Neural progenitor cell (in vitro differentiated cells): ENCODE results near the gene AKAP9. TPM values are rescaled to one million over a fixed set of nuclear protein-coding genes. Genes with fewer than 3 reads are reported as not detected.

Source experiments
- DNase-seq: peaks from one replicate; pipeline ENCODE4 v3.0.0-alpha.2; 2016; ENCODE audit warnings: low spot score
- H2AFZ ChIP-seq: fragments of 200-600 bp; sonication (generic); replicated peaks from 2 replicates; pipeline ENCODE4 v1.6.1; 2016; ENCODE audit warnings: antibody characterized with exemption
- H3F3A ChIP-seq: fragments of 200-600 bp; sonication (generic); 2 replicates; pipeline ENCODE4 v1.6.1; 2016; ENCODE audit warnings: antibody characterized with exemption, low read depth
- H3K27ac ChIP-seq: fragments of 200-600 bp; sonication (generic); 2 replicates; pipeline ENCODE4 v1.5.1; 2016; ENCODE audit warnings: mild to moderate bottlenecking
- H3K27me3 ChIP-seq: fragments of 200-600 bp; sonication (generic); 2 replicates; pipeline ENCODE4 v1.6.1; 2016; ENCODE audit warnings: mild to moderate bottlenecking, moderate library complexity
- H3K36me3 ChIP-seq: fragments of 200-600 bp; sonication (generic); 2 replicates; pipeline ENCODE4 v1.5.1; 2016
- H3K4me1 ChIP-seq: fragments of 200-600 bp; sonication (generic); 2 replicates; pipeline ENCODE4 v1.6.1; 2016; ENCODE audit warnings: mixed run types
- H3K4me2 ChIP-seq: fragments of 200-600 bp; sonication (generic); 2 replicates; pipeline ENCODE4 v1.6.1; 2016
- H3K4me3 ChIP-seq: fragments of 200-600 bp; sonication (generic); 2 replicates; pipeline ENCODE4 v1.5.1; 2016
- H3K79me2 ChIP-seq: fragments of 200-600 bp; sonication (generic); 2 replicates; pipeline ENCODE4 v1.6.1; 2016; ENCODE audit warnings: low read depth
- H3K9ac ChIP-seq: fragments of 200-600 bp; sonication (generic); 2 replicates; pipeline ENCODE4 v1.6.1; 2016
- H3K9me3 ChIP-seq: fragments of 200-600 bp; sonication (generic); 2 replicates; pipeline ENCODE4 v1.5.1; 2016; ENCODE audit warnings: low read depth
- H4K20me1 ChIP-seq: fragments of 200-600 bp; sonication (generic); 2 replicates; pipeline ENCODE4 v1.6.1; 2016; ENCODE audit warnings: low read depth
- H3K27ac Mint-ChIP-seq: 3 replicates; pipeline ENCODE4 v1.8.0; 2021; ENCODE audit warnings: mixed read lengths
- H3K27me3 Mint-ChIP-seq: 2 replicates; pipeline ENCODE4 v1.8.0; 2022; ENCODE audit warnings: low read depth, mild to moderate bottlenecking, inconsistent platforms, moderate library complexity, mixed read lengths; ENCODE audit not compliant: insufficient read depth
- H3K36me3 Mint-ChIP-seq: 3 replicates; pipeline ENCODE4 v1.8.0; 2021; ENCODE audit warnings: mixed read lengths
- H3K4me1 Mint-ChIP-seq: 3 replicates; pipeline ENCODE4 v1.8.0; 2021; ENCODE audit warnings: mixed read lengths
- H3K4me3 Mint-ChIP-seq: 3 replicates; pipeline ENCODE4 v1.8.0; 2021; ENCODE audit warnings: mild to moderate bottlenecking, moderate library complexity, mixed read lengths
- H3K9me3 Mint-ChIP-seq: 3 replicates; pipeline ENCODE4 v1.8.0; 2020; ENCODE audit warnings: mixed read lengths
- CTCF ChIP-seq: fragments of 200-600 bp; sonication (generic); IDR thresholded peaks from 2 replicates; pipeline ENCODE4 v1.5.1; 2017; ENCODE audit warnings: antibody characterized with exemption, mild to moderate bottlenecking
- EZH2 ChIP-seq: fragments of 200-600 bp; sonication (generic); IDR thresholded peaks from 2 replicates; pipeline ENCODE4 v1.6.1; 2017; ENCODE audit warnings: antibody characterized with exemption, mild to moderate bottlenecking, moderate library complexity
- EZH2phosphoT487 ChIP-seq: fragments of 200-600 bp; sonication (generic); IDR thresholded peaks from 2 replicates; pipeline ENCODE4 v1.6.1; 2017; ENCODE audit warnings: antibody characterized with exemption
- total RNA-seq: library from RNA; depleted of rRNA; stranded (reverse); fragments of >200 nt; gene quantifications from 2 replicates; pipeline ENCODE4 v1.2.3, GENCODE V29; 2015; ENCODE audit warnings: low replicate concordance

Gene AKAP9
- total RNA-seq, 1 donor from 2014 or later: 93.4 TPM

DNA sequence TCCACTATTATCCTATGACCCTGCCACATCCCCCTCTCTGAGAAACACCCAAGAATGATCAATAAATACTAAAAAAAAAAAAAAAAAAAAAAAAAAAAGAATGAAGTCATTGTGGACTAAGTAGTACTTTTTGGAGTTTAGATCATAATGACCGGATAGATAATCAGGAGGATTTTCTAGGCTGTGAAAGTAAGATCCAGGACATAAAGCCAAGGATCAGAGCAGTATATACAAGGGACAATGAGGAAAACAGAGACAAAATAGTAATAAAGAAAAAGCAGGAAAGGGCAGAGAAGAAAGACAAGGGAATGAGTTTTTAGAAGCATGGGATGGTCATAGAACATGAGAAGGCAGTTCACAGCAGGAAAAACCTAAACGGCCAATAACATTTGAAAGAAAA lies 87.6 kb downstream of the AKAP9 start:
- Histone ChIP-seq H3K9ac (no peak overlapping the region), H3K36me3 (peaks cover 39% of the 10 kb centered on the region), H3K27me3 (no peaks in the 10 kb centered on the region), H2AFZ (no peak overlapping the region), H3K4me2 (no peak overlapping the region), H3K79me2 (no peaks in the 10 kb centered on the region), H3F3A (no peaks in the 10 kb centered on the region), H3K27ac (no peak overlapping the region), H3K9me3 (peaks cover 6% of the 10 kb centered on the region), H3K4me1 (no peaks in the 10 kb centered on the region), H3K4me3 (no peak overlapping the region), H4K20me1 (no peaks in the 10 kb centered on the region)
- TF ChIP-seq EZH2phosphoT487: no peak
- no peak for TF ChIP-seq CTCF
- TF ChIP-seq EZH2: no peak
- Mint-ChIP-seq H3K27me3 (peaks cover 2% of the 10 kb centered on the region), H3K9me3 (peaks cover 17% of the 10 kb centered on the region), H3K36me3 (peaks cover 43% of the 10 kb centered on the region), H3K27ac (no peak overlapping the region), H3K4me1 (no peaks in the 10 kb centered on the region), H3K4me3 (no peak overlapping the region)
- DNase-seq: no peak

DNA sequence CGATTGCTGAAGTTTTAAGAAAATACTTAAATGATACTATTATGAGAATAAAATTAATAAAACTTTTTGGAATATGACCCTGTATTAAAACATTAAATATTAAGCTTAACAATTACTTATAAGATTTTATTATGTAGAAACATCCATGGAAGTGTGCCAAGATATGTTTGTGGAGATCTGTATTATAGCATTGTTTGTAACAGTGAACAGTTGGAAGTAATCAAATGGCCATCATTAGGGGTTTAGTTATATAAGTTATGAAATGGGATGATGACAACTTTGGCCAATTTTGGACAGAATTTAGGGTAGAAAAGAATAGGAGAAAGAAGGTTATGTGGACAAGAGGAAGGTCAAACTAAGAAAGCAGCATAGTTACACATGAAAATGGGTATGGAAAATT lies 88.0 kb downstream of the AKAP9 start:
- Histone ChIP-seq H3K79me2 (no peaks in the 10 kb centered on the region), H3K4me3 (no peak overlapping the region), H3K27me3 (no peaks in the 10 kb centered on the region), H4K20me1 (no peaks in the 10 kb centered on the region), H3K4me2 (no peak overlapping the region), H3K36me3 (peaks cover 35% of the 10 kb centered on the region), H2AFZ (no peak overlapping the region), H3K27ac (no peak overlapping the region), H3K9ac (no peak overlapping the region), H3K4me1 (no peaks in the 10 kb centered on the region), H3K9me3 (peaks cover 6% of the 10 kb centered on the region), H3F3A (no peaks in the 10 kb centered on the region)
- Mint-ChIP-seq H3K4me3 (no peak overlapping the region), H3K27me3 (peaks cover 2% of the 10 kb centered on the region), H3K4me1 (no peaks in the 10 kb centered on the region), H3K27ac (no peak overlapping the region), H3K36me3 (peaks cover 38% of the 10 kb centered on the region), H3K9me3 (peaks cover 17% of the 10 kb centered on the region)
- no peak for DNase-seq
- TF ChIP-seq EZH2: no peak
- TF ChIP-seq CTCF: no peak
- TF ChIP-seq EZH2phosphoT487: no peak

DNA sequence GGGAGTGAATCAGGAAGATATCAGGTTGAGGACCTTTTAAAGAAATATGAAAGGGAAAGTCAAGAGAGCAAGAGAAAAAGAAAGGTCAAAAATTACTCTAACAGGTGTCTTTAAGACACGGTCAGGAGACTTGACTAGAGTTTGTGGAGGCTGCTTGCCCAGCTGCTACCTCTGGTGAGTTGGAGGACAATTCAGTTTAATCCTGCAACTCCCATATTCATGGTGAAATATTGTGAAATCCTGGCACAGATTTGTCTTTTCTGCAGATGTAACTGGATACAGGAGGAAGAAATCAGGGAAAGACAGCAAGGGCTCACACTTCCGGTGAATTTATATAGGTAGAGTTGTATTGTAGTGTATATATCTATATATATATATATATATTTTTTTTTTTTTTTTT lies 93.5 kb downstream of the AKAP9 start:
- H3K27ac Mint-ChIP-seq: no peak overlapping the region
- no peak overlapping the region for H3K9ac ChIP-seq
- no peaks in the 10 kb centered on the region for H3F3A ChIP-seq
- H3K27me3 Mint-ChIP-seq: no peaks in the 10 kb centered on the region
- DNase-seq: no peak
- no peaks in the 10 kb centered on the region for H3K4me1 Mint-ChIP-seq
- no peaks in the 10 kb centered on the region for H3K9me3 ChIP-seq
- no peak overlapping the region for H3K27ac ChIP-seq
- no peaks in the 10 kb centered on the region for H3K79me2 ChIP-seq
- H3K4me3 ChIP-seq: no peak overlapping the region
- no peak overlapping the region for H3K4me2 ChIP-seq
- H2AFZ ChIP-seq: no peak overlapping the region
- peaks cover 13% of the 10 kb centered on the region for H3K4me1 ChIP-seq
- H3K4me3 Mint-ChIP-seq: no peak overlapping the region
- H3K9me3 Mint-ChIP-seq: no peaks in the 10 kb centered on the region
- peaks cover 25% of the 10 kb centered on the region for H3K36me3 ChIP-seq
- H4K20me1 ChIP-seq: no peaks in the 10 kb centered on the region
- H3K27me3 ChIP-seq: no peaks in the 10 kb centered on the region
- peaks cover 18% of the 10 kb centered on the region for H3K36me3 Mint-ChIP-seq
- TF ChIP-seq CTCF (no peak), EZH2phosphoT487 (no peak)

- peak; percentile 16 for DNase-seq
- Histone ChIP-seq H3K27me3 (no peaks in the 10 kb centered on the region), H4K20me1 (no peaks in the 10 kb centered on the region), H3K36me3 (peaks cover 22% of the 10 kb centered on the region), H3K4me2 (peak overlapping the region; percentile 15), H3K4me1 (peaks cover 13% of the 10 kb centered on the region), H3K9ac (no peak overlapping the region), H3F3A (no peaks in the 10 kb centered on the region), H3K79me2 (no peaks in the 10 kb centered on the region), H2AFZ (no peak overlapping the region), H3K9me3 (no peaks in the 10 kb centered on the region), H3K4me3 (no peak overlapping the region), H3K27ac (peak overlapping the region; percentile 23)
- Mint-ChIP-seq H3K27me3 (no peaks in the 10 kb centered on the region), H3K27ac (no peak overlapping the region), H3K36me3 (peaks cover 18% of the 10 kb centered on the region), H3K9me3 (no peaks in the 10 kb centered on the region), H3K4me1 (no peaks in the 10 kb centered on the region), H3K4me3 (no peak overlapping the region)
- TF ChIP-seq EZH2 (no peak), CTCF (no peak), EZH2phosphoT487 (no peak)
These were observed 94.9 kb downstream of the AKAP9 start for GRCh38 chr7:92035576-92035975.
